Karpas-422 (cell line): ENCODE data around the gene KCNJ6. TPM values are rescaled to one million over a fixed set of nuclear protein-coding genes. Genes with fewer than 3 reads are reported as not detected.

Experiments
- DNase-seq: peaks from one replicate; pipeline ENCODE4 v3.0.0-alpha.2; 2015
- H2AFZ ChIP-seq: fragments of 200-600 bp; sonication (generic); 2 replicates; pipeline ENCODE4 v1.6.1; 2014; ENCODE audit warnings: antibody characterized with exemption, low read length, mixed read lengths
- H3K27ac ChIP-seq: fragments of 200-600 bp; sonication (generic); 2 replicates; pipeline ENCODE4 v1.5.1; 2014; ENCODE audit warnings: mild to moderate bottlenecking, low read length, moderate library complexity
- H3K27me3 ChIP-seq: fragments of 200-600 bp; sonication (generic); 2 replicates; pipeline ENCODE4 v1.6.1; 2014; ENCODE audit warnings: low read length, mixed read lengths
- H3K36me3 ChIP-seq: fragments of 200-600 bp; sonication (generic); 2 replicates; pipeline ENCODE4 v1.6.1; 2014; ENCODE audit warnings: low read length, mixed read lengths; ENCODE audit not compliant: insufficient read depth
- H3K4me1 ChIP-seq: fragments of 200-600 bp; sonication (generic); 2 replicates; pipeline ENCODE4 v1.6.1; 2014; ENCODE audit warnings: mild to moderate bottlenecking, low read length, mixed read lengths
- H3K4me2 ChIP-seq: fragments of 200-600 bp; sonication (generic); 2 replicates; pipeline ENCODE4 v1.6.1; 2014; ENCODE audit warnings: low read length, low read depth, mild to moderate bottlenecking; ENCODE audit not compliant: poor library complexity, severe bottlenecking
- H3K4me3 ChIP-seq: fragments of 200-600 bp; sonication (generic); 2 replicates; pipeline ENCODE4 v1.5.1; 2014; ENCODE audit warnings: mild to moderate bottlenecking, antibody characterized with exemption, low read length, mixed read lengths
- H3K79me2 ChIP-seq: fragments of 200-600 bp; sonication (generic); 2 replicates; pipeline ENCODE4 v1.6.1; 2014; ENCODE audit warnings: mild to moderate bottlenecking, low read length, mixed read lengths
- H3K9ac ChIP-seq: fragments of 200-600 bp; sonication (generic); 2 replicates; pipeline ENCODE4 v1.6.0; 2014; ENCODE audit warnings: low read length
- H3K9me2 ChIP-seq: fragments of 200-600 bp; sonication (generic), shearing (Covaris generic); replicated peaks from 2 replicates; pipeline ENCODE4 v1.6.0; 2014; ENCODE audit warnings: mild to moderate bottlenecking, low read length, moderate library complexity; ENCODE audit not compliant: insufficient read depth
- H3K9me3 ChIP-seq: fragments of 300-700, 200-600 bp; sonication (generic); 2 replicates; pipeline ENCODE4 v1.6.1; 2014; ENCODE audit warnings: low read length, mixed read lengths
- H4K20me1 ChIP-seq: fragments of 200-600 bp; sonication (generic); 2 replicates; pipeline ENCODE4 v1.6.1; 2014; ENCODE audit warnings: mild to moderate bottlenecking, antibody characterized with exemption, low read length, low read depth; ENCODE audit not compliant: insufficient read depth
- total RNA-seq: library from RNA; depleted of rRNA; stranded (reverse); fragments of >200 nt; shearing (Covaris generic); gene quantifications from 2 replicates; pipeline ENCODE4 v1.2.3, GENCODE V29; 2014; ENCODE audit warnings: low replicate concordance

KCNJ6 gene
- total RNA-seq, 1 experiment from 2014 or later, result not detected

GRCh38 chr21:37868446-37869295, 47.6 kb downstream of the KCNJ6 start:
- H2AFZ ChIP-seq, result no peak overlapping the region
- H3K4me1 ChIP-seq, result no peaks in the 10 kb centered on the region
- H3K9me3 ChIP-seq, result no peaks in the 10 kb centered on the region
- H3K4me2 ChIP-seq, result no peak overlapping the region
- no peaks in the 10 kb centered on the region for H3K79me2 ChIP-seq
- no peak overlapping the region for H3K27ac ChIP-seq
- no peaks in the 10 kb centered on the region for H4K20me1 ChIP-seq
- no peaks in the 10 kb centered on the region for H3K27me3 ChIP-seq
- no peaks in the 10 kb centered on the region for H3K36me3 ChIP-seq
- H3K9me2 ChIP-seq, result no peaks in the 10 kb centered on the region
- DNase-seq, result no peak
- no peak overlapping the region for H3K4me3 ChIP-seq
- no peak overlapping the region for H3K9ac ChIP-seq

DNA sequence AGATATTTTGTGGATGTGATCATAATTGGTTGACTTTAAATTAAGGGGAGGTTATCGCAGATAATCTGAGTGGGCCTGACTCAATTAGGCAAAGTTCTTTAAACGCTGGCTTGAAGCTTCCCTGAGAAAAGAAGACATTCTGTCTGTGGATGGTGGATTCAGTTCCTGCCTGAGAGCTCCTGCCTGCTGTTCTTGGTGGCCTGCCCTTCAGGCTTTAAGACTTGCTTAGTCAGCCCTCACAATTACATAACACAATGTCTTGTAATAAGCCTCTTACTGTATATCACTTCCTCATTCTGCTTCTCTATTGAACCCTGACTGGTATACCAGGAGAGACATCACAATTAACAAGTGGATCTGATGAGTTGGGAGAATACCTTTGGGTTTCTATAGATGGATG, 50.2 kb downstream of the KCNJ6 start:
- H3K4me2 ChIP-seq, result no peak overlapping the region
- H4K20me1 ChIP-seq, result no peaks in the 10 kb centered on the region
- H3K9ac ChIP-seq, result no peak overlapping the region
- H3K27ac ChIP-seq, result no peak overlapping the region
- no peak overlapping the region for H3K4me3 ChIP-seq
- H3K79me2 ChIP-seq, result no peaks in the 10 kb centered on the region
- peak; percentile 66 for DNase-seq
- no peaks in the 10 kb centered on the region for H3K27me3 ChIP-seq
- H3K36me3 ChIP-seq, result no peaks in the 10 kb centered on the region
- H3K4me1 ChIP-seq, result no peaks in the 10 kb centered on the region
- H3K9me2 ChIP-seq, result no peaks in the 10 kb centered on the region
- no peak overlapping the region for H2AFZ ChIP-seq
- no peaks in the 10 kb centered on the region for H3K9me3 ChIP-seq

DNA sequence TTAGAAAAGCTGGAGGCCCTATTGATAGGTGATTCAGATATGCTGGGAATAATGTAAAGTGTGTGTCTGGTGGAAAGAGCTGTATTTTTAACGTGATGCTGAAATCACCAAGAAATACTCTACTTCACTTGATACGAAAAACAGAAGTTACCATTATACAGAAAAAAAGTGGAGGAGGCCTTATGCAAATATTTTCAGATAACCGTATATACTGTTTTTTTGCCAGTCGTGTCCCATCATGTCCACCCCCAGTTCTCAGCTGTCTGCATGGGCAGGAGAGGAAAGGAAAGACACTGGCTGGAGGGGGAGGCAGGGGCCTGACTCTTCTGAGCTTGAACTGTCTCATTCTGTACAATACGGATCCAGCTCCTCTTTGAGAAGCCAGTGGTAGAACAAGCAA, 51.1 kb downstream of the KCNJ6 start:
- H3K9me3 ChIP-seq, result no peaks in the 10 kb centered on the region
- H3K36me3 ChIP-seq, result no peaks in the 10 kb centered on the region
- no peak for DNase-seq
- no peak overlapping the region for H3K27ac ChIP-seq
- no peak overlapping the region for H3K4me3 ChIP-seq
- no peak overlapping the region for H3K9ac ChIP-seq
- no peaks in the 10 kb centered on the region for H3K4me1 ChIP-seq
- no peaks in the 10 kb centered on the region for H3K27me3 ChIP-seq
- no peaks in the 10 kb centered on the region for H3K9me2 ChIP-seq
- H4K20me1 ChIP-seq, result no peaks in the 10 kb centered on the region
- no peak overlapping the region for H3K4me2 ChIP-seq
- H2AFZ ChIP-seq, result no peak overlapping the region
- no peaks in the 10 kb centered on the region for H3K79me2 ChIP-seq

GRCh38 chr21:37863842-37864241, 52.4 kb downstream of the KCNJ6 start:
- Histone ChIP-seq H3K27me3 (no peaks in the 10 kb centered on the region), H3K9ac (no peak overlapping the region), H3K4me1 (no peaks in the 10 kb centered on the region), H3K4me3 (no peak overlapping the region), H4K20me1 (no peaks in the 10 kb centered on the region), H3K9me2 (no peaks in the 10 kb centered on the region), H3K27ac (no peak overlapping the region), H3K36me3 (no peaks in the 10 kb centered on the region), H2AFZ (no peak overlapping the region), H3K4me2 (no peak overlapping the region), H3K79me2 (no peaks in the 10 kb centered on the region), H3K9me3 (no peaks in the 10 kb centered on the region)
- no peak for DNase-seq

DNA sequence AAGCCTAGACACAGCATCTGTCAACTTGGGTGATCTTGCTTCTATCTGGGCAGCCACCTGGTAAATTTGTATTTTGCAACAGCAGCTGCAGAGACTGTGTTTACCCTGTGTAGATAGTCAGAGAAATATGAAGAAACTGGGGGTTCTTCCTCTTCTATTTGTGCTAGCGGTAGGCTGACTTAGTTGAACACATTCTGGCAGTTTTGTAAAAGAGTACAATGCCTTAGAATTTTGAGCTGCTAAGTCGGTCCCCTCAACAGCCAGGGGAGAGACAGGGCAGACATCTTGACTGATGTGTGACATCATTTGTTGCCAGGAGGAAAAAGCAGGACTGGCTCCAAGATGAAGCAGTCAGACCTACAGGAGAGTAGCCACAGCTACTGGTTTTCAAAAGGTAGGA, 53.7 kb downstream of the KCNJ6 start:
- no peak overlapping the region for H3K4me2 ChIP-seq
- H3K36me3 ChIP-seq, result no peaks in the 10 kb centered on the region
- no peaks in the 10 kb centered on the region for H3K79me2 ChIP-seq
- no peaks in the 10 kb centered on the region for H3K9me2 ChIP-seq
- H3K9ac ChIP-seq, result no peak overlapping the region
- no peak overlapping the region for H3K4me3 ChIP-seq
- no peaks in the 10 kb centered on the region for H3K9me3 ChIP-seq
- H3K27ac ChIP-seq, result no peak overlapping the region
- no peaks in the 10 kb centered on the region for H3K27me3 ChIP-seq
- no peak overlapping the region for H2AFZ ChIP-seq
- peak; percentile 70 for DNase-seq
- H4K20me1 ChIP-seq, result no peaks in the 10 kb centered on the region
- H3K4me1 ChIP-seq, result no peaks in the 10 kb centered on the region

DNA sequence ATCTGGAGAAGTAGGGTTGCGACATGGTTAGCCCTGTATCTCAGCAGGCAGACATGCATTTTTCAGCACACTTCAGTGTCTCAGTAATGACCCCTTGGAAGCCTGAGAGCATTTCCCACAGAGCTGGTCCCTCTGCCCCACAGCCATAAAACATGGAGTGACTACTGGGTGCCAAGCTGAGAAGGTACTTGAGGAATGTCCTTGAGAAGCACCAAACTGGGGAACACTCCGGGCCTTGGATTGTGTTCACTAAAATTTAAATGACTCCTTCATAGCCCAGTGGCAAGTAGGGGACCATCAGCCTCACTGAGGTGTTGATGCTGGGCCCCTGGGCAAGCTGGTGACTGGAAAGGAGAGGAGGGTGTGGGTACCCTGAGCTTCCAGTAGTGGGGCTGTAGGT, 54.7 kb downstream of the KCNJ6 start:
- Histone ChIP-seq H3K4me2 (no peak overlapping the region), H3K27ac (no peak overlapping the region), H3K9me2 (no peaks in the 10 kb centered on the region), H2AFZ (no peak overlapping the region), H3K9me3 (no peaks in the 10 kb centered on the region), H3K4me3 (no peak overlapping the region), H3K79me2 (no peaks in the 10 kb centered on the region), H4K20me1 (no peaks in the 10 kb centered on the region), H3K9ac (no peak overlapping the region), H3K4me1 (no peaks in the 10 kb centered on the region), H3K36me3 (no peaks in the 10 kb centered on the region), H3K27me3 (no peaks in the 10 kb centered on the region)
- DNase-seq, result no peak

DNA sequence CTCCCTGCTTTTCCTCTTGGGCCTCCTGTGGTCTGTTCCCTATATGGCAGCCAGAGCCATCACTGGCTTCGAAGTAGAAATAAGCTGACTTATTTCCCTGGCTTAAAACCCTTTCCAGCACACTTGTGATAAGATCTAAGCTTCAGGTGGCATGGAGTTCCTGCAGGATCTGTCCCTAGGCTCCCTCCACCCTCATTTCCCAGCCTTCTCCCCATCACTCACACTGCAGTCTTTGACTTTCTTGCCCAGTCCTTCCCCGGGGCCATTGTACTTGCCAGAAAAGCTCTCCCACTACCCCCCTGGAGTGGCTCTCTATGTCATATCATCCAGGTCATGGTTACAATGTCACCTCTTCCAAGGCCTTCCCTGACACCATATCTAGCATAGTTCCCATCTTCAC, 55.8 kb downstream of the KCNJ6 start:
- no peak overlapping the region for H3K9ac ChIP-seq
- H3K9me3 ChIP-seq, result no peaks in the 10 kb centered on the region
- no peaks in the 10 kb centered on the region for H3K9me2 ChIP-seq
- H3K4me3 ChIP-seq, result no peak overlapping the region
- H3K4me1 ChIP-seq, result no peaks in the 10 kb centered on the region
- no peak for DNase-seq
- no peak overlapping the region for H3K27ac ChIP-seq
- no peaks in the 10 kb centered on the region for H3K79me2 ChIP-seq
- no peak overlapping the region for H3K4me2 ChIP-seq
- no peak overlapping the region for H2AFZ ChIP-seq
- H3K27me3 ChIP-seq, result no peaks in the 10 kb centered on the region
- no peaks in the 10 kb centered on the region for H3K36me3 ChIP-seq
- H4K20me1 ChIP-seq, result no peaks in the 10 kb centered on the region

DNA sequence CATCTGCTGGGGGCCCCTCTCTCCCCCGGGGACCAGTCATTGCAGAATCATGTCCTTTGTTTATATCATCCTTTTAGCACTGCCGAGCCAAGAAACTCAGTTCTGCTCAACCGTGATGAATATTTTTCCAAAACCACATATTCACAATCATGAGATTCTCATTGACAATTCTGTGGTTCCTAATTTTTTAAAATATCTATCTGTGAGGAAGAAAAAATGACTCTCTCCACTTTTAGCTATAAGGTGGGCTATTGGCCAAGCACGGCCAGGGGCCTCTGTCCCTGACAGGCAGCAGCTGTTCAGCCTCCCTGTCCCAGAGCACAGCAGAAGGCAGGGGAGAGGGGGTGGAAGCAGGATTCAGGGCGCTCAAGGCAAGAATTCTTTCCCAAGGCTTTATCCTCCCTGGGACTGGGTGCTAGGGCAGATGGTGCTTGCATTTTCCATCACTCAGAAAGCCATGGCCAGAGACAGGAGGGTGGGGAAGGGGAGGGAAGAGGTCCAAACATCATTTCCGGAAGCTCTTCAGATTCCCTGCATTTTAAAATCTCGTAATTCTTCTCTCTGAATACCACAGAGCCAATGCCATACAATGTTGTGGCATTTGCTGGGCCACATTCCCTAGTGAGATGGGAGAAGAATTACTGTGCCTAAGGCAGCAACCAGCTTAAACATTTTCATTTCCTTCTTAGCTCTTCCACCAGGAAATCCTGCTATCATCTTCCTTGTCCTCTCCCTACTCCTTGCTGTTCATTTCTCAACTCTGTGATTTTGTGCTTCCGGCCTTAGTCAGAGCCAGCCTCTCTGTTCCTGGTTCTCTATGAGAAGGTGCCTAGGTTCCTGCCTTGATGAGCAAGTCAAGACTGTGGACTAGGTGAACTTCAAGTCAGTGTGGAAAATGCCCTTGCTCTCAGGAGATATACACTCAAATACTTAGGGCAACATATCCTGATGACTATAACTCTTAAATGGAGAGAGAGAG, 60.3 kb downstream of the KCNJ6 start:
- Histone ChIP-seq H4K20me1 (no peaks in the 10 kb centered on the region), H2AFZ (no peak overlapping the region), H3K9me3 (peaks cover 2% of the 10 kb centered on the region; the same call in 1 of the 2 replicates), H3K79me2 (no peaks in the 10 kb centered on the region), H3K36me3 (no peaks in the 10 kb centered on the region), H3K27ac (no peak overlapping the region), H3K9me2 (no peaks in the 10 kb centered on the region), H3K4me3 (no peak overlapping the region), H3K4me1 (no peaks in the 10 kb centered on the region), H3K9ac (no peak overlapping the region), H3K4me2 (no peak overlapping the region), H3K27me3 (0 out of 2 replicates have a peak, but pooled peaks cover 3% of the 10 kb centered on the region)
- no peak for DNase-seq
